HEK293 (cell line): ENCODE data around the gene CLEC12A.

Source experiments
- ZNF138 ChIP-seq: fragments of 450-650 bp; formaldehyde crosslinking; IDR thresholded peaks from 2 replicates; pipeline ENCODE4 v1.5.1; 2016; ENCODE audit warnings: missing biosample characterization, missing genetic modification characterization, borderline replicate concordance
- ZNF302 ChIP-seq: fragments of 450-650 bp; formaldehyde crosslinking; IDR thresholded peaks from 2 replicates; pipeline ENCODE4 v1.5.1; 2016; ENCODE audit warnings: missing biosample characterization, missing genetic modification characterization, low read depth

DNA sequence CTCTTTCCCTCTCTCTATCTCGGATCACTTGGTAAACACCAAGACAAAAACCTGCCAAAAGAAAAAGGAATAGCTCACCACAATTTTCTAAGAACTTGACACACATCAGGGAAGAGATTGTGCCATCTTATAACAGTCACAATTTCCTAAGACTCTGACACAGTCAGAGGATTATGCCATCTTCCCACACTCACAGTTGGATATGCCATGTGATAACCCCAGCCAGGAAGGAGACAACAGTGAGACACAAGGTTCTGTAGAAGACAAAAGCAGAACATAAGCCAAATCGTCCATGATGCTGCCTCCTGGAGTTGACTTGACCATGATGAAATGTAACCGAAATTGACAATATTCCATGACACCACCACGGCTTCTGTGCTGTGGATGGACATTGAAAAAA, 56.5 kb downstream of the CLEC12A start:
- TF ChIP-seq ZNF138 (tag by site-specific recombination), result no peak
- TF ChIP-seq ZNF302 (tag by site-specific recombination), result no peak
